Activated CD8-positive, alpha-beta memory T cell treated with anti-CD3 and anti-CD28 coated beads for 1 hour (primary cell): ENCODE data around the gene MSN.
"Not testable (repeated sequence)": the region's sequence is repeated elsewhere in the genome, so short reads cannot be mapped to it uniquely, and the experiment has no call there.

Experiments
- DNase-seq, 2 donors: peaks; one replicate each; pipeline ENCODE4 v3.0.0-alpha.2; 2020; ENCODE audit warnings: low read depth in 1 of 2; ENCODE audit errors: extremely low read depth in 1 of 2

Gene MSN

DNA sequence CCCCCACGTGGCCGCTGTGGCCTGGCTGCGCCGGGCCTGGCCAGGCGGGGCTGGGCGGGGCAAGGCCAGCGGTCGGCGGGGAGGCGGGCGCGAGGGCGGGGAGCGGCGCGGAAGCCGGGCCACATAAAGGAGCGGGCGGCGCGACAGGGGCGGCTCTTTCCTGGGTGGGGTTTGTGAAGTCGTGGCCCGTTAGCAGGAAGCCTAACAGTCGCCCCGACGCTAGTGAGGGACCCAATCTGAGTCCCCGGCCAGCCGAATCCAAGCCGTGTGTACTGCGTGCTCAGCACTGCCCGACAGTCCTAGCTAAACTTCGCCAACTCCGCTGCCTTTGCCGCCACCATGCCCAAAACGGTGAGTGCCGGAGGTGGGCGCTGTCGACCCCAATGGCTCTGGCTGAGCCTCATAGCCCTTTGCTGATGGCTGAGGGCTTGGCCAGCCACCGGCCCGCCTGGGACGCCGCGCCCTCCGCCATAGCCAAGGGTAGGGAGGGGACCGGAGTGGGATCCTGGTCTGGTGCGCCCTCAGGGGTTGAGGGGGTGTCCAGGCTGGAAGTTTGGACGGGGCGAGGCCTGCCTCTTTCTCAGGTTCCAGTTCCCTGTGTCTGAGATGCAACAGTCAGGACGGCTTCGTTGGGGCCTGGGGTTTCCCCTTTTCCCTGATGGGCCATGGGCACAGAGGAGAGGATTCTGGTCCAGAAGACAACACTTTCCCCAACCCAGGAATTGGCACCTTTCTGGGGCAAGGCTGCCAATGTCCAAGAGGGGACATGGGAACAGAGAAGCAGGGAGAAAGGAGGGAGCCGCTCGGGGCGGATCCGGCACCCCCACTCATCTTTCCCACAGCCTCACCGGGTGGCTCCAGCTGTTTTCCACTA lies at the start of gene MSN:
TSS of gene MSN (plus strand) at position 152 of the 874 bp plus-strand sequence. CDS start at position 340, 188 bp downstream.
- DNase-seq: peak; percentile 47 to 58

- not testable (repeated sequence) for DNase-seq
Observed at GRCh38 chrX:65620096-65620705, 47.3 kb upstream of the MSN start.

DNA sequence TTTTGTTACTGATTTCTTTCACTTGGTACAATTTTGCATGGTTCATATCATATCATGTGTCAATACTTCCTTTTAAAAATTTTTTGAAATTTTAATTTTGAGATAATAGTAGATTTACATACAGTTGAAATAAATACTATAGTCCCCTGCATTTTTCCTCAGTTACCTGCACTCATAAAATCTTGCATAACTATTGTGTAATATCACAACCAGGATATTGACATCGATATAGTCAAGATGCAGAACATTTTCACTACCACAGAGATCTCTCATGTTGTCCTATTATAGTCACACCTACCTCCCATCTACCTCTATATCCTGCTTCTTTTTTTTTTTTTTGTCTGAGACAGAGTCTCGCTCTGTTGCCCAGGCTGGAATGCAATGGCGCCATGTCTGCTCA lies 36.7 kb upstream of the MSN start:
- no peak for DNase-seq

- DNase-seq: no peak
Observed at GRCh38 chrX:65633826-65634225, 33.6 kb upstream of the MSN start.

DNA sequence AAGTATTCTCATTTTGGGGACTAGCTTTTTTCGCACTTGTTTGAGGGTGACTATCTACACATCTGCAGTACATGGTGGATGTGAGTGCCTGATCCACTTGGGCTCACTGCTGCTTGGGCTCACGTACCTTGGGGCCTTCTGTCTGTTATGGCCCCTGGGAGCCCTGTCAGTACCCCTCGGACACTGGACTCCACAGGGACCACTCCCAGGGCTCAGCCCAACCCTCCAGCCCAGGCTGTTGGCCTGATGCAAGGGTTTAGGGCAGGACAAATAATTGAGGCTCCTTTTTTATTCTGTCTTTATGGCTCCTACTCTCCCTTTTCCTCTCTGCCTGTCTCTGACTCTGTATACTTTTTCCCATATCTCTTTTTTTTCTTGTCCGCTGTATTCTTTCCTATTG lies 32.7 kb upstream of the MSN start:
- DNase-seq: no peak

GRCh38 chrX:65635378-65635777 lies 32.1 kb upstream of the MSN start:
- DNase-seq: no peak

DNA sequence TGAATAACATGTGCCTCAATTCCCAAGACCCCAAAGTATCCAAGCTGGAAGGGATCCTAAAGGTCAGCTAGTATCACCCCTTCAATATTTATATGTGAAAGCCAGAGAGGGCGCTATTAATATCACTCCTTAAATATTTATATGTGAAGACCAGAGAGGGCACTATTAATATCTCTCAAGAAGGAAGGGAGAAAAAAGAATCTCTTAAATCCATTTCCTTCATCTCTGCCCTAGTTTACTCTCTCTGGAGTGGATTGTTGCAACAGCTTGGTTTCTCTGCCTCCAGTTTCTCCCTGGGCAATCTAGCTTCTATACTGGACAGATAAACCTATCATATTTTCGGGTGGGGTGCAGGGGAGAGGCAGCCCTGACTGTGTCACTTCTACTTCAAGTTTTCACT lies 31.6 kb upstream of the MSN start:
- no peak for DNase-seq

DNA sequence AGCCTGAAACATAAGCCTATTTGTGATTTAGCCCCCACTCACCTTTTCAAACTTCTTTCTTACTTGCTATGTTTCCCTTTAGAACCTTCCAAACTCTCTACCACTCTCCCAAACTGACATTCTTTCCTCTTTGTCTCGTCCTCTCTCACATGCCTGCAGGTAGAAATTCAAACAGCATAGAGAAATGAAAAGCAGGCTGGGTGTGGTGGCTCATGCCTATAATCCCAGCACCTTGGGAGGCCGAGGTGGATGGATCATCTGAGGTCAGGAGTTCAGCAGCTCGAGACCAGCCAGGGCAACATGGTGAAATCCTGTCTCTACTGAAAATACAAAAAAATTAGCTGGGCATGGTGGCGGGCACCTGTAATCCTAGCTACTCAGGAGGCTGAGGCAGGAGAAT lies 31.2 kb upstream of the MSN start:
- not testable (repeated sequence) for DNase-seq

- no peak for DNase-seq
Observed at GRCh38 chrX:65637335-65637734, 30.1 kb upstream of the MSN start.

DNA sequence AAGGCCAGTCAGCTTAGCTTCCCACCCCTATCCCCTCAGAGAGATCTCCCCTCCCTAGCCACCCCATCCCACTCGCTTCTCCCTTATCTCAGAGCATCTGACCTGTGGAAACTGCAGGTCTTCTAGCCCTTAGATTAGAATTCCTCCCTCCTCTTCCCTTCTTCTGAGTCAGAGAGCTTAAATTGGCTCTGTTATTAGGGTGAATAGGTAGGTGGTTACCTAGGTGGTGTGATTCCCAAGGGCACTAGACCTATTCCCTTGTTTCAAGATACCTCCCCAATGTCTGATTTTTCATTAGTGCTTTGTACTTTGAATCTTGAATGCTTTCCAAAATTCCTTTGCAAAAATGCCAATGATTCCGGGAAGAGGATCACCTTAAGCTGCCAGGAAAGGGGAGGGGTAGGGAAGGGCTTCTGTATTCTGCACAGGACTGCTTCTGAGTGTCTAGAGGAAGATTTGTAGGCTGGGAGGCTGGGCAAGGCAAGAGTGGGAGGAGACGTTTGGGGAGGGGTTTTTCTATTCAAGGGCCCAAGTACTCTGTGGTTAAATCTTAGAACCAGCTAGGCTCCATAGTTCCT lies 24.5 kb upstream of the MSN start:
- DNase-seq: no peak

GRCh38 chrX:65643531-65644052 lies 23.9 kb upstream of the MSN start:
- DNase-seq: no peak

DNA sequence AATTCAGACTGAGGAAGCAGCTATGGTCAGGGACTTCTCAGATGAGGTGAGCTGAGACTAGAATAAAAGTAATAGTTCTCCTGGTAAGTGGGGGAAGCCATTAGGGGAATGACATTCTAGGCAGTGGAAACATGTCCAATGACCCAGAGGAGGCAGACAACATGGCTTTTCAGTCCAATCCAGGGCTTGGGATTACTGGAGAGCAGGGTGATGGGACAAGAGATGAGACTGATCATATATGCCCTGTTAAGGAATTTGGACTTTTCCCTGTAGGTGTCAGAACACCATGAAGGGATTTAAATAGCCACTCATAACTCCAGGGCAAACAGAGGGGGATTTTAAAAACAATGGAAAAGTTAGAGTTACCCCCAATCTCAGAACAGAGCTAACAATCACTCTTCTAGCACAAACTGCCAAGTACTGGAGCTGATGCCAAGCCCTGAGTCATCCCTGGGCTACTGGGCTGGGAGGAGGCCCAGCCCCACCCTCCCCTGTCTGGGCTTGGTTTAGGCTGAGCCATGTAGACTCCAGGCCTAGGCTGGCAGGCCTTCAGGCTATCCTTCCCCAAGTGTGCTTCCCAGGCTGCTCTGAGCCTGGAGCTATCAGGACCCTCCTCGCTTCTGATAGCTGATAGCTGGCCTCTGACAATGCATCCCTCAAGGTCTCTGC lies 22.7 kb upstream of the MSN start:
- DNase-seq: peak in 1 of 2 donors; percentile 1

GRCh38 chrX:65647801-65648200 lies 19.7 kb upstream of the MSN start:
- DNase-seq: no peak

DNA sequence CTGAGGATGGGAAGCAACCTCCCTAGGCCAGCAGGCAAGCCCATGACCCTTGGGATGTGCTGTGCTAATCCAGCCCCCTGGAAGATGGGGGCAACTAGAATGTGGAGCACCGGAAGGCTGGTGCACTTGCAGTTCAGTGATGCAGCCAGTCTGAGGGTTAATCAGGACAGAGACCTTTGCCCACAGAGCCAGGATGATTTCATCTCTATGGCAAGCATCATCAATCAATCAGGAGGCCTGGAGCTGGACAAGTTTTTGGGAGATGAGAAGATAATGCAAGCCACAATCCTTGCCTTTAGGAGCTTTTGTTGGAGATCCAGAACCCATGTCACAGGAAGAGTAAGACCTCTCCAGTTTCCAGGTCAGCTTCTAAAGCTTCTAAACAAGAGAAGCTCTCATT lies 15.4 kb upstream of the MSN start:
- DNase-seq: no peak

DNA sequence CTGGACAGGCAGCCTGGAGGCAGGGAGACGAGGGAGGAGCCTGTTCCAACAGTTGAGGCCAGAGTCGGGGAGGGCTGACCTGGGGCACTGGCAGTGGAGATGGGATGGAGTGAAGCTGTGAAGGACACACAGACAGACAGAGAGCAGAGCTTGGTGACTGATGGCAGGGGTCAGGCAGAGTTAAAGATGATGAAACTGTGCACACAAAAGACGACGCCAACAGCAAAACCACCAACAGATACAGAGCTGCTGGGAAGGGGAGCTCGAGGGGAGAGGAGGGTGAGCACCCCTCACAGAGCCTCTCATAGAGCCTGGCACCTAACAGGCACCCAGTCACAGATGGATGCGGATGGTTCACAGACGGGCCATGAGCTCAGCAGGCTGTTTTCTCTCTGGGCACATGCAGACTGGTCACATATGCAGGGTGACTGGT lies 10.4 kb upstream of the MSN start:
- not testable (repeated sequence) for DNase-seq

DNA sequence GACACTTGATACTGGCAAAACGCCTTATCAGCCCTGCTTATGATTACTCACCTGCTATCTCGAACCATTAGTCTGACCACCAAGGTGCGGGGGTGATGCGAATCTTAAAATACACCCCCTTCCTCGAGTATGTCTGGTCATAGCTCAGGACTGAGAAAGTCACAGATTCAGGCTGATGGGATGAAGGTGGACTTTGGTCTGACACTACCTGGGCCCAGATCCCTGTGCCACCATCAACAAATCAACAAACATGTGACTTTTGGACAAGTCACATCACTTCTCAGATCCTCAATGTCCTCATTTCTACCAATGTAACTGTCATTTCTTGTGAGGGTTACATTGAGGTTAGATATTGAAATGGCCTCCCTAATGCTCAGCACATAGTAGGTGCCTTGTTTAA lies 9.8 kb upstream of the MSN start:
- DNase-seq: no peak

- no peak for DNase-seq
Observed at GRCh38 chrX:65658229-65658628, 9.2 kb upstream of the MSN start.

GRCh38 chrX:65667157-65667502 lies 324 bp upstream of the MSN start:
- DNase-seq: no peak

DNA sequence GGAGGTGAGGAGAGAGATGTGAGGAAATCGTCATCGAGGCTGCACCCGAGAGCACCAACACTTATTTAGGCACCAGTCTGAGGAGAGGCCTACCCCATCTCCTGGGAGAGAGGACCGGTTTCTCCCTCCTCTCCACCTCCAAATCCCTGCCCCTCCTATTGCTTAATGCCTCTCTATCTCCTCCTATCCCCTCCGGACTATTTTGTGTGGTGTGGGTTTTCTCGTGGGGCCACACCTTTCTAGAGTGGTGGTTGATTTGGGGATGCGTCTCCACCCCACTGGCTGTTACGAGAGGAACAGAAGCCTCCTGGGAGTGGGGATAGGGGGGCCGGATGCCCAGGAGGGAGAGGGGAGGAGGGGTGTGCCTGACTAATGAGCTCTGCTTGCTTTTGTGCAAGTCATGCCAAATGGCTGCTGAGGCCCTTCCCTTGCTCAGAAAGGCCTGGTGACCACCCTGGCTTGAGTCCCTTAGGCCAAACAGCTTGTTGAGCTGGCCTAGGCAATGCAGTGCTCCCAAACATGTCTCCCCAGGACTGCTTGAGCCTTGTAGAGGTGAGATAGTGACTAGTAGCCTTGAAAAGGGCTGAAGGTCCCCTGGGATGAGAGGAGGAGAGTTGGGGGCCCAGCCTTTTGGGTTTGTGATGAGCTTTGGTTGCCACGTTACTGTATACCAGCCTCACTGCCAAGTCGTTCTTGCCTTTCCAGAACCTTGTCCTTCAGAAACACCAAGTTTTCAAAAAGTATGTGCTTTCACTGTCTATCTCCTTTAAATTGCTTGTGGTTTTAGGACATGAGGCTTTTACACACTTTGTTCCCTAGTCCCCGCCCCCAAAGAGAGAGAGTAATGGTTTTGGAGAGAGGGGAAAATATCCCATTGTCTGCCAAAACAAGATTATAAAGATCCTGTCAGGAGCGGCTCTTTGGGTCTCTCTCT lies 1.2 kb downstream of the MSN start:
- peak; percentile 16 to 19 for DNase-seq

DNA sequence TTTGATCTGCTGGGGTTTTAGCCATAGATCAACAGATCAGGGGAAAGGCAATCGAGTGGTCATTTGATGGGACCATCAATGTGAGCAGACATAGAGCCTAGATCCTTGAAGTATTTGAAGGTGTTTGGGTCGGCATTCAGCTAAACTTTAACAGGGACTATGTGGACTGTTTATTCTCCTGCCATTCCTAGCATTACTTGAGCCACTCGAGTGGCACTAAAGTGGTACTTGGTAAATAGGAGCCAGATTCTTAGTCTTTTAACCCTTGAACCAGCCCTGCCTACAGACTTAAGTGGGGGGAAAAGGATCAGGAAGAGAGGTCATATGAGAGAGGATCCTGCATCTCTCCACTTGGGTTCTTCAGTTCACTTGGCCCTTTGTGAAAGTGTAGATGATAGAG lies 3.8 kb downstream of the MSN start:
- DNase-seq: no peak
